ENCODE results near the gene TST. TPM values are rescaled to one million over a fixed set of nuclear protein-coding genes. Genes with fewer than 3 reads are reported as not detected.

Gene TST
- polyA plus RNA-seq, 4 donors = 46.3 to 64.8 (median 50.7) TPM

Other genes starting within 250 kb of the TST start
- 10 to 100 TPM; 42.9 to 54.6 (median 45.2) TPM for gene IFT27, start 243.3 kb downstream of the TST start, polyA plus RNA-seq (ENCODE audit: insufficient read length in 4 of 4)
- 10 to 100 TPM in 1 of 4 donors, 1 to 10 TPM in 3; 3.6 to 10.5 (median 7.0) TPM for gene PVALB, start 202.4 kb downstream of the TST start, polyA plus RNA-seq (ENCODE audit: insufficient read length in 4 of 4)
- 1 to 10 TPM; 1.5 to 2.9 (median 2.2) TPM for gene NCF4, start 158.4 kb downstream of the TST start, polyA plus RNA-seq (ENCODE audit: insufficient read length in 4 of 4)
- 1 to 10 TPM; 2.7 to 3.3 (median 2.9) TPM for gene CSF2RB, start 105.8 kb downstream of the TST start, polyA plus RNA-seq (ENCODE audit: insufficient read length in 4 of 4)
- gene MPST, start 295 bp upstream of the TST start, polyA plus RNA-seq (ENCODE audit: insufficient read length in 4 of 4) = 10 to 100 TPM; 49.2 to 79.6 (median 52.2) TPM
- 10 to 100 TPM; 23.1 to 35.4 (median 27.1) TPM for gene KCTD17, start 32.3 kb upstream of the TST start, polyA plus RNA-seq (ENCODE audit: insufficient read length in 4 of 4)
- under 1 TPM; 0.18 to 0.54 (median 0.33) TPM for gene TMPRSS6, start 90.3 kb upstream of the TST start, polyA plus RNA-seq (ENCODE audit: insufficient read length in 4 of 4)
- 1 to 10 TPM in 3 of 4 donors, under 1 TPM in 1; 0.96 to 2.2 (median 1.2) TPM for gene IL2RB, start 130.5 kb upstream of the TST start, polyA plus RNA-seq (ENCODE audit: insufficient read length in 4 of 4)
- gene C1QTNF6, start 168.8 kb upstream of the TST start, polyA plus RNA-seq (ENCODE audit: insufficient read length in 4 of 4) = 10 to 100 TPM; 29.9 to 33.2 (median 31.9) TPM
- 1 to 10 TPM in 1 of 4 donors, under 1 TPM in 3; 0.69 to 1.3 (median 0.79) TPM for gene SSTR3, start 193.0 kb upstream of the TST start, polyA plus RNA-seq (ENCODE audit: insufficient read length in 4 of 4)
- gene RAC2, start 224.8 kb upstream of the TST start, polyA plus RNA-seq (ENCODE audit: insufficient read length in 4 of 4) = 1 to 10 TPM; 6.5 to 9.1 (median 7.2) TPM

All from right renal pelvis (tissue), 4 donors.